HG02763 (cell line): ENCODE data around the gene ADGRG7.

Experiments used
- ATAC-seq: cut with Tn5 transposase; IDR thresholded peaks from one replicate; pipeline ENCODE4 v1.9.1; 2021; ENCODE audit warnings: mild to moderate bottlenecking, moderate library complexity; ENCODE audit not compliant: unreplicated experiment

The ADGRG7 gene

GRCh38 chr3:100697172-100697571 lies 87.8 kb downstream of the ADGRG7 start:
- no peak for ATAC-seq

GRCh38 chr3:100697723-100698285 lies 88.4 kb downstream of the ADGRG7 start:
- ATAC-seq: no peak

DNA sequence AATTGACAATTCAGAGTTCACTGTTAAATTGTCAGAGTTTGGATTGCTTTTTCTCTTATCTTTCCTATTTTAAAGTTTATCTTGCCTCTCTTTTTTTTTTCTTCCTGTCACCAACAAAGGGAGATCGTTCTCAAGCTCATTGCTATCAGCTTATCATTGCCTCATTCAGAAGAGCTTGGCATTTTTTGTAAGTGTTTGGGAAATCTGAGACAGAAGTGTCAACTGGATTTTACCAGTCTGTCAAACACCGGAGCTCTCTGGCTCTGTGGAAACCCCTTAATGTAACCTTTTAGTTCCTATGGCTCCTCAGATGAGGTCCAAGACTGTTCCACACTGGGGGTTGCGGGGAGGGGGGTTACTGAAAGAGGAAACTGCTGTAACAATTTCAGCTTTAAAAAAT lies 89.3 kb downstream of the ADGRG7 start:
- no peak for ATAC-seq

- no peak for ATAC-seq
These were observed 91.3 kb downstream of the ADGRG7 start for GRCh38 chr3:100700708-100701107.

- ATAC-seq: no peak
These were observed 92.9 kb downstream of the ADGRG7 start for GRCh38 chr3:100702082-100702979.

DNA sequence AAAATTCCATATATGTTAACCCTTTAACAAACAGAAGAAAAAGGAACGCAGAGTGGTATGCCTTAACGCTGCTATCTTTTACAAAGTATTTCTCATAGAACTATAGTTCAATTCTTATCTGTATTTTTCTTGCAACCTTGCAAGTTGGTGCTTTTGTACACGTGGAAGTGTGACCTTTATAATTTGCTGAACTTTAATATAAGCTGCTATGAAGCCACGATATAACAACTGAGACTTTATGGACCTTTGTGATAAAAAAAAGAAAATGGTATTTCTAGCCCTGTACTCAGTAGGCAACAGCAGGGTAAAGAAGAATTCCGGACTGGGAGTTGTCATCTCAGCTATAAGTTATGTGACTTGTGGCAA lies 93.6 kb downstream of the ADGRG7 start:
- ATAC-seq: no peak

DNA sequence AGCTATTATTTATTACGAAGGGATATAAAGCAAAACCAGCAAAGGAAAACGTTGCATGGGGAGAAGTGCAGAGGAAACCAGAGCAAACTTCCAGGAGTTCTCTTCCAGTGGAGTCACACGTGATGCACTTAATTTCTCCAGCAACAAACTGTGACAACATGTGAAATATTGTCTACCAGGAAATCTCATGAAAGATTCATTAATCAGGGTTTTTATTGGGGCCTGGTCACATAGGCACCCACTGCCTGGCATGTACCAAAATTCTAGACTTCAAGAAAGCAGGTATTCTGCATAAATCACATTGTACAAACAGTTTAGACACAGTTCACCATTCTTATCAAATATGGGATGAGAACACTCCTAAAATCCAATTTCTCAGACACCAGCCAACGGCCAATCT lies 94.5 kb downstream of the ADGRG7 start:
- ATAC-seq: no peak

DNA sequence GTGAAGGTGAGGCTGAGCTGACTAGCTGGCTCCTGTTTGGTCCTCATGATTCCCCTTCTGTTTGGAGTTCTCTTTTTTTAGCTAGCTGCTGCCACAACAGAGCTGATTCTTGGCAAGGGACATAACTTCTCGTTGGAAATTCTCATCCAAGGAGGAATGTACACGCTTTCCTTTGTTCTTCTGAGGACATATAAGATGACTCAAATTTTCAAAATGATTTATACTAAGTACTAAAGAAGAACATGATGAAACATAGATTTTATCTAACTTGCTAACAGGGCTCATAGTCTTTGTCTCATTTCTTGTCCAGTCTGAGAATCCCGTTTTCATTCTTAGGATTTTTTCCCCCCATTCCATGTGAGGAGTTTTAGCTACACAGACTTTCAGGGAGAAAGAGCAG lies 97.0 kb downstream of the ADGRG7 start:
- ATAC-seq: no peak

DNA sequence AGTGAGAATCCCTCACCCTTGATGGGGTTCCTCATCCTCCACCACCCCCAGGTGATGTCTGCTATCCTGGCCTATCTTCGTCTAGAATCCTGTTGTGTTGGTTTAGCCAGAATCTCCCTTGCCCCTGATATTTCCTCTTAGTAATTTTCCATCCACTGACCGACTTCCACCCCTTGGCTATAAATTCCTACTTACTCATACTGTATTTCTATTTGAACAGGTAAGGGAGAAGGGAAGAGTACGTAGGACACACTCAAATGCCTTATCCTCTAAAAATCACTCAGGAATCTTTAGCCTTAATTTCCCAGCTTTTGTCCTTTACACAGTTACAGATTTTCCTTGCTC lies 99.2 kb downstream of the ADGRG7 start:
- ATAC-seq: no peak

GRCh38 chr3:100708989-100709841 lies 99.8 kb downstream of the ADGRG7 start, which contains the start of gene TFG:
TFG (plus strand) TSS chr3:100709494; CDS start chr3:100713686, 4,192 bp downstream.
- ATAC-seq: peak; percentile 96

GRCh38 chr3:100709842-100710260 lies 100.5 kb downstream of the ADGRG7 start:
- ATAC-seq: no peak

GRCh38 chr3:100710261-100710968 lies 101.0 kb downstream of the ADGRG7 start:
- peak; percentile 29 for ATAC-seq

GRCh38 chr3:100715176-100715575 lies 105.8 kb downstream of the ADGRG7 start:
- no peak for ATAC-seq

DNA sequence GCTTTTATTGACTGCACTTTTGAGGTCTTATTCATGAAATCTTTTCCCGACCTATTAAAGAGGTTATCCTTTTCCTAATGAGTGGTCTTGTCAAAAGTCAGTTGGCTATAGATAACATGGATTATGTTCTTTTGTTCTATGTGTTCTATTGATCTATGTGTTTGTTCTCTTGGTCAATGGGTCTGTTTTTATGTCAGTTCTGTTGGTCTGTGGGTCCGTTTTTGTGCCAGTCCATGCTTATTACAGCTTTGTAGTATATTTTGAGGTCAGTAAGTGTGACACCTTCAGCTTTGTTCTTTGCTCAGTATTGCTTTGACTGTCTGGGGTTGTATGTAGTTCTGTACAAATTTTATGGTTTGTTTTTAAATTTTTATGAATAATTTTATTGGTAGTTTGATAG lies 107.7 kb downstream of the ADGRG7 start:
- ATAC-seq: no peak

DNA sequence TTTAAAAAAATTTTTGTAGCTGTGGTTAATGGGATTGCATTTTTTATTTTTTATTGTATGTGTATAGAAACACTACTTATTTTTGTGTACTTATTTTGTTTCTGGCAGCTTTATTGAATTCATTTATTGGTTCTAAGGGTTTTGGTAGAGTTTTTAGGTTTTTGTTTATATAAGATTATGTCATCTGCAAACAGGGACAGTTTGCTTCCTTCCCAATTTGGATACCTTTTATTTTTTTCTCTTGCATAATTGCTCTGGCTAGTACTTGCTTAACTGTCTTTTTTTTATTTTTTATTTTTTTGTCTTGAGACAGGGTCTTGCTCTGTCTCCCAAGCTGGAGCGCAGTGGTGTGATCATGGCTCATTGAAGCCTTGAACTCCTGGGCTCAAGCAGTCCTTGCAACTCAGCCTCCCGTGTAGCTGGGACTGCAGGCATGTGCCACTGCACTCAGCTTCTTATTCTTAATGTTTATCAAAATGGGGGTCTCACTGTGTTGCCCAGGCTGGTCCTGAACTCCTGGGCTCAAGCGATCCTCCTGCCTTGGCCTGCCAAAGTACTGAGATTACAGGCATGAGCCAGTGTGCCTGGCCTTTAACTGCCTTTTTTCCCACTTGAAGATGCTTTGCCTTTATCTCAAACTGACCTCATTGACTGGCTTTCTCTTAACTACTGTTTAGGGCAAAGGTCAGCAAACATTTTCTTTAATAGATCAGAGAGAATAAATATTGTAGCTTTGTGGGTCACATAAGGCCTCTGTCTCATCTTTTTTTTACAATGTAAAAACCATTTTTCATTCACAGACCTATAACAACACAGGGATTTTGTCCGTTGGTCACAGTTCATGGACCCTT lies 108.5 kb downstream of the ADGRG7 start:
- no peak for ATAC-seq

- ATAC-seq: no peak
These were observed 109.7 kb downstream of the ADGRG7 start for GRCh38 chr3:100719136-100719535.

DNA sequence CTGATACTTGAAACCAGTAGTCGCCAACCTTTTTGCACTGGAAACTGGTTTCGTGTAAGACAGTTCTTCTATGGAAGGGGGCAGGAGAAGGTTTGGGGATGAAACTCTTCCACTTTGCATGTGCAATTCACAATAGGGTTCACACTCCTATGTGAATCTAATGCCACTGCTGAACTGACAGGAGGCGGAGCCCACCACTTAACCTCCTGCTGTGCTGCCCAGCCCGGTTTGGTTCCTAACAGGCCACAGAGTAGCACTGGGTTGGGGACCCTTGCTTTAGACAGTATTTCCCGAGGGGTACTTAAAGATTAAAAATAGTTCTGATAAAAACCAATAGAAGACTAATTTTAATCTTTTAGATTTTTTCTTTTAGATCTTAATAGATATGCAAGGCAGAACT lies 111.0 kb downstream of the ADGRG7 start:
- no peak for ATAC-seq

DNA sequence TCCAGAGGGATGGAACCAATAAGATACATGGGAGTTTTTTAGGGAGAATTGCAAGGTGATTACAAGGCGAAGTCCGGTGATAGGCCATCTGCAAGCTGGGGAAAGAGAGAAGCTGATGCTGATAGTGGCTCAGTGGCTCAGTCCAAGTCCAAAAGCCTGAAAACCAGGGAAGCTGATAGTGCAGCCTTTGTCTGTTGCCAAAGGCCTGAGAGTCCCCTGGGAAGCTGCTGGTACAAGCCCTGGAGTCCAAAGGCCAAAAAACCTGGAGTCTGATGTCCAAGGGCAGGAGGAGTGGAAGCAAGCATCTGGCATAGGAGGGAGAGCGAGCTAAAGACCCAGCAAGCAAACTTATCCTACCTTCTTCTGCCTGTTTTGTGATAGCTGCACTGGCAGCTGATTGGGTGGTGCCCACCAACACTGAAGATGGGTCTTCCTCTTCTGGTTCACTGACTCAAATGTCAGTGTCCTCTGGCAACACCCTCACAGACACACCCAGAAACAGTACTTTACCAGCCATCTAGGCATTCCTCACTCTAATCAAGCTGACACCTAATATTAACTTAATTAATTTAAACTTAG lies 116.6 kb downstream of the ADGRG7 start:
- no peak for ATAC-seq

DNA sequence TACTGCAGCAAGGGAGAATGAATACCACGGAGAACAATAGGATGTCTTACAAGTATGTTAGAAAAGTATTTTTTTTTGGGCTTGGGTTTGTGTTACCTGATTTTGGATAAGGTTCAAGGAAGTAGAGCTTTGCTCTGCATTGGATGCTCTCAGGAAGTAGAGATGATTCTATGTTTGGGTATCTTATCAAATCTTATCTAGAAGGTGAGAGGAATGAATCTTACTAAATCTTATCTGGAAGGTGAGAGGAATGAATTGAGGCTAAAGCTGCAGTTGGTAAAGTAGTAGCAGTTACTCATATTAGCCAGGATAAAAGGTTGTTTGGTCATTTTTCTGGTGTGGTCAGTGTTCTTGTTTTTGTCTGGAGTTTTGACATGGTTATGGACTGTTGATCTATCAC lies 117.3 kb downstream of the ADGRG7 start:
- ATAC-seq: no peak

- ATAC-seq: peak; percentile 57
These were observed 121.1 kb downstream of the ADGRG7 start for GRCh38 chr3:100730524-100730923.
